BLaER1 (cell line): ENCODE data around the gene SRRM4.

Source experiments
- H3K27ac ChIP-seq: shearing (Covaris generic); formaldehyde crosslinking; 2 replicates; pipeline ENCODE4 v1.8.1; 2022
- H3K27me3 ChIP-seq: shearing (Covaris generic); formaldehyde crosslinking; 2 replicates; pipeline ENCODE4 v1.8.1; 2022
- H3K36me3 ChIP-seq: shearing (Covaris generic); formaldehyde crosslinking; 2 replicates; pipeline ENCODE4 v1.8.1; 2022
- H3K4me1 ChIP-seq: shearing (Covaris generic); formaldehyde crosslinking; 2 replicates; pipeline ENCODE4 v1.8.1; 2022
- H3K4me2 ChIP-seq: shearing (Covaris generic); formaldehyde crosslinking; 2 replicates; pipeline ENCODE4 v1.8.1; 2022
- H3K4me3 ChIP-seq: shearing (Covaris generic); formaldehyde crosslinking; 2 replicates; pipeline ENCODE4 v1.8.1; 2022
- H3K9ac ChIP-seq: shearing (Covaris generic); formaldehyde crosslinking; 2 replicates; pipeline ENCODE4 v1.8.1; 2022
- H3K9me3 ChIP-seq: shearing (Covaris generic); formaldehyde crosslinking; 2 replicates; pipeline ENCODE4 v1.8.1; 2022
- H4K20me1 ChIP-seq: shearing (Covaris generic); formaldehyde crosslinking; 2 replicates; pipeline ENCODE4 v1.8.1; 2022
- Cebpa-rat ChIP-seq: shearing (Covaris generic); IDR thresholded peaks from 2 replicates; pipeline ENCODE4 v1.8.1; 2022

The SRRM4 gene

DNA sequence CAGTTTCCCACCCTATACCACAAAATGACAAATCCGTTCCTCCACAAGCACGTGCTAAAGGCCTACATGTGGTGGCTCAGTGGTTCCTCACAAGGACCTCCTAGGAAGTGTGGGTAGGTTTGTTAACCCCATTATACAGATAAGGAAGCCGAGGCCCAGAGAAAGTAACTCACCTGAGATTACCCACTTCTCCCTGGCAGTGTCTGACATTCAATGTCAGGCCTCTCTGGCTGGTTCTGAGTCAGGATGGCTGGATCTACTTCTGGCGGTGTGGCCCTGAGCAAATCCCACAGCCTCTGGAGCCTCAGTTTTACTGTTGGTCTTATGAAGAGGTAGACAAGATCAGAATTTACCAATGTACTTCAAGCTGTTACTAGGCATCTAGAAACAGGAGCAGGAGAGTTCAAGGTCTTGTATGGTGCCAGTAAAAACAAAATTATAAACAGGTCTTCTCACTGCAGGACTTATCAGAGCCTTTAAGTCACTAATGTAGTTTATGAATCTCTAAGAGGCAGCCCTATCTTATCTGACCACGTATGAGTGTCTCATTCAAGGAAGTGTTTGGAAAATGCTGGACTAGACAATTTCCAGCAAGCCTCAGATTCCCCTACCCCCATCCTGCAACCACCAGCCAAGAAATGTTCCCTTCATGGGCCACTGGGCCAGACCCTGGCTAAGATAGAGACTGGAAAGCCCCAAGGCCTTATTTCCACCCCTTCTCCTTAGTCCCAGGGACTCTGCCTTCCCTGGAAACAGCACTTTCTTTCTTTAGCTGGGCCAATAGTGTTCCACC is 201.6 kb downstream of the SRRM4 start:
- Histone ChIP-seq H3K9me3 (no peaks in the 10 kb centered on the region), H3K9ac (no peak overlapping the region), H3K4me1 (peaks cover 12% of the 10 kb centered on the region), H3K36me3 (no peaks in the 10 kb centered on the region), H4K20me1 (no peaks in the 10 kb centered on the region), H3K4me3 (no peak overlapping the region), H3K27me3 (0 out of 2 replicates have a peak, but pooled peaks cover 3% of the 10 kb centered on the region), H3K4me2 (no peak overlapping the region), H3K27ac (no peak overlapping the region)
- no peak for TF ChIP-seq Cebpa-rat

DNA sequence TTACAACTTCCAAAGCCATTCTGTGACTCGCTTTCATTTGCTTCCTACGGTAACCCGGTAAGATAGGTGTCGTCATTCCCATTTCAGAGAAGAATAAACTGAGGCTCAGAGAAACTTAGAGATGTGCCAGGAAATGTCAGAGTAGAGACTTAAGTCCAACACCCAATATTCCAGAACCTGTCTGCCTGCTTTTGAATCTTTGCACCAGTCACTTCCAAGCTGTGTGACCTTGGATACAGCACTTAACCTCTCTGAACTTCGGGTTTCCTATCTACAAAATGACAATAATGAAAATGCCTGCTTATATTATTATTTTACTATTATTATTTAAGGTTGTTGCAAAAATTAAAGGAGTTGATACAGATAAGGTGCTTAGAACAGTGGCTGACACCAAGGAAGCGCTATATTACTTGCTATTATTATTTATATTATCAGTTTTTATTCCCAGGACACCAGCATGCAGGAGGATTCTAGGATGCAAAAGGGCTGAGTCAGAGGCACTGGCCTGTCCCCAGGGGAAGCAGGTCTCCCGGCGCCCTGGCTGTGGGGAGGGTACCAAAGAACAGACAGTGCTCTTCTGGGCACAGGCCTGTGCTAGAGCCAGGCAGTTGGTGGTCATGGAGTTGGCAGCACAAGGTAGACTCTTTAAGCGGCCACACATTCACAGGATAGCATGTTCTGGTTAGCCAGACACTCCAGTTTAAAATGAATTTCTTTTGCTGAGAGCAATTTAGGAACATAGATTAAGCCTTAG is 202.8 kb downstream of the SRRM4 start:
- H3K9me3 ChIP-seq: no peaks in the 10 kb centered on the region
- H3K4me1 ChIP-seq: peaks cover under 1% of the 10 kb centered on the region; the same call in 1 of the 2 replicates
- no peaks in the 10 kb centered on the region for H3K27me3 ChIP-seq
- H3K4me2 ChIP-seq: no peak overlapping the region
- no peaks in the 10 kb centered on the region for H3K36me3 ChIP-seq
- no peak overlapping the region for H3K27ac ChIP-seq
- H3K9ac ChIP-seq: no peak overlapping the region
- TF ChIP-seq Cebpa-rat: no peak
- H3K4me3 ChIP-seq: no peak overlapping the region
- no peaks in the 10 kb centered on the region for H4K20me1 ChIP-seq

DNA sequence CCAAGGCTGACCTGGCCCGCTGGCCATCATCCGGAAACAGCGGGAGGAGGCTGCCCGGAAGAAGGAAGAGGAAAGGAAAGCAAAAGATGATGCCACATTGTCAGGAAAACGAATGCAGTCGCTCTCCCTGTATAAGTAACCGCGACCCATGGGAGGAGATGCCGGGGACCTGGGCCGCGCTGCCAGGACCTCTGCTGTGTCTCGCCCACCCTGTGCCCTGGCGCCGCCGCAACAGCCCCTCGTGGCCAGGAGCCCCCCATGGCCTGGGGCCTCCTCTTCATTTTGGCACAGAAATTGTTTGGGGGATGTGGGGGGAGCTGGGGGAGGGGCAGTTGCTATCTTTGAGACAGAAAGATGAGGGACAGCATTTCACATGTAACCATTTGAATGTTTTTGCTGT is 213.9 kb downstream of the SRRM4 start:
- no peak overlapping the region for H3K27ac ChIP-seq
- H3K36me3 ChIP-seq: no peaks in the 10 kb centered on the region
- H3K9ac ChIP-seq: no peak overlapping the region
- no peak overlapping the region for H3K4me3 ChIP-seq
- no peaks in the 10 kb centered on the region for H3K4me1 ChIP-seq
- no peak for TF ChIP-seq Cebpa-rat
- H3K27me3 ChIP-seq: no peaks in the 10 kb centered on the region
- H3K4me2 ChIP-seq: no peak overlapping the region
- H4K20me1 ChIP-seq: no peaks in the 10 kb centered on the region
- H3K9me3 ChIP-seq: peaks cover 10% of the 10 kb centered on the region

DNA sequence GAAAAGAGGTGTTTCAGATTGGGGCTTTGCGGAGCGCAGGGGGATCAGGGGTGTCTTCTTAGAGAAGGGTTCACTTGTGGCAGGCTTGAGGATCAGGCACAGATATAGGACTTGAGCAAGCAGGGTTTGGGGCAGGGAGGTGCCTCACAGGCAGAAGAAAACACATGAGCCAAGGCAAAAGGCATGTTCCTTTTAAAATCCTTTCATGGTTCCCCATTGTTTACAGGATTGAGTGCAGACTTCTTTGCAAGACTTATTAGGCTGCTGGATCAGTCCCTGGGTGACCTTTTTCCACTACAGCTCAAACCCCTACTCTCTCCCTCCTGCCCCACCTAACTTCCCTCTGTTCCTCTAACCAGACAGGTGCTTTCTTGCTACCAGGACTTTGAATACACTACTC is 217.1 kb downstream of the SRRM4 start:
- Histone ChIP-seq H3K4me2 (no peak overlapping the region), H3K4me1 (no peaks in the 10 kb centered on the region), H3K9me3 (no peaks in the 10 kb centered on the region), H3K9ac (no peak overlapping the region), H3K4me3 (no peak overlapping the region), H3K27me3 (no peaks in the 10 kb centered on the region), H3K36me3 (no peaks in the 10 kb centered on the region), H3K27ac (no peak overlapping the region), H4K20me1 (no peaks in the 10 kb centered on the region)
- no peak for TF ChIP-seq Cebpa-rat

- no peak for TF ChIP-seq Cebpa-rat
- Histone ChIP-seq H3K9me3 (no peaks in the 10 kb centered on the region), H3K27ac (no peak overlapping the region), H3K4me1 (no peaks in the 10 kb centered on the region), H3K4me2 (no peak overlapping the region), H3K36me3 (no peaks in the 10 kb centered on the region), H3K27me3 (no peaks in the 10 kb centered on the region), H4K20me1 (no peaks in the 10 kb centered on the region), H3K9ac (no peak overlapping the region), H3K4me3 (no peak overlapping the region)
These were observed 219.3 kb downstream of the SRRM4 start for GRCh38 chr12:119200601-119201000.

DNA sequence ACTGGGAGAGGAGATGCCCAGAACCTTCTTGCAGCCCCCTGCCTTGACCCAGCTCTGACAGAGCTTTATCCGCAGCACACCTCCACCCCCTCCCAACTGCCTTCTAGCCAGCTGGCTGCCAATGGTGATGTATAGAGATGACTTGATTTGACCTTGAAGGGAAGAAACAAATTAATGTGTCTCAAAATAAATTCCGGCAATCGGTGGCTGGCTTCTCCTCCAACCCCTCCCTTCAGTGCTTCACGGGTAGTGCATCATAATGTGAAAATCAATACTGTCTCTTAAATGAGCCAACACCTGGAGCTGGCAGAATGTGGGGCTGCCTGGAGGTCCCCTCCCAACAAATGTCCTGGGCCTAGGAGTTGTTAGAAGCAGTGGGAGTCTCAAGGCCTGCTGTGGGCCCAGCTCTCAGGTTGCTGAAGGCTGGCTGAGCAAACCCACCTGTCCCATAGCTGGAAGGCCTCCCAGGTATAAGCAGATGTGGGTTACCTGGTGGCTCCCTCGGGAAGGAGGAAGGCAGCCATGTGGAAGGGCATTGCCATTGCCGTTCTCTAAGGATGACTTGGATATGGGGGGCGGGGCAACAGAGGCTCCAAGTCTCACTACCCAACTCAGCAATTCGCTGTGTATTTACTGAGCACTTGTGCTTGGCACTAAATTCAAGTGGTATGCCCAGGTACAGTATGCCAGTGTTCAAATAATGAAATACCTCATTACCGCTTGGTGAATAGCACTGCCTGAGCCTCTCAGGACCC is 220.6 kb downstream of the SRRM4 start:
- Histone ChIP-seq H3K4me1 (no peaks in the 10 kb centered on the region), H3K9ac (no peak overlapping the region), H3K27ac (no peak overlapping the region), H3K36me3 (no peaks in the 10 kb centered on the region), H3K4me3 (no peak overlapping the region), H3K27me3 (no peaks in the 10 kb centered on the region), H4K20me1 (no peaks in the 10 kb centered on the region), H3K9me3 (no peaks in the 10 kb centered on the region), H3K4me2 (no peak overlapping the region)
- no peak for TF ChIP-seq Cebpa-rat

DNA sequence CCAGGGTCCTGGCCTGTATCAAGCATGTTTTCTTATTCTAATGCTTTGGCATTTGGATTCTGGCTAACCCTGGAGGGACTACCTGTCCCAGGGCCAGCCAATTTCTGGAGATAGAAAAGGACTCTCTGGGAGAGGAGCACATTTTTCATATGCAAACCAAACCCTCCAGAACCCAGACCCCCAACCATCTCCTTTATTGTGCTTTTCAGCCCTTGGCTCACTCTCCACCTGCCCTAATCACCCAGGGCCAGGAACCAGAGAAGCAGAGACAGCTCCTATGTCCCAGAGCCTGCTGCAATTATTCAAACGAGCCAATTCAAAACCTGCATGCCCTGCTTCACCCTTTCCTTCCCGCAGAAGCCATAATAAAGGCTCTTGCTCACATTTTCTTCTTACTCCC is 221.2 kb downstream of the SRRM4 start:
- Histone ChIP-seq H3K36me3 (no peaks in the 10 kb centered on the region), H3K4me2 (no peak overlapping the region), H3K9ac (no peak overlapping the region), H3K4me3 (no peak overlapping the region), H4K20me1 (no peaks in the 10 kb centered on the region), H3K4me1 (no peaks in the 10 kb centered on the region), H3K27ac (no peak overlapping the region), H3K27me3 (no peaks in the 10 kb centered on the region), H3K9me3 (no peaks in the 10 kb centered on the region)
- no peak for TF ChIP-seq Cebpa-rat

DNA sequence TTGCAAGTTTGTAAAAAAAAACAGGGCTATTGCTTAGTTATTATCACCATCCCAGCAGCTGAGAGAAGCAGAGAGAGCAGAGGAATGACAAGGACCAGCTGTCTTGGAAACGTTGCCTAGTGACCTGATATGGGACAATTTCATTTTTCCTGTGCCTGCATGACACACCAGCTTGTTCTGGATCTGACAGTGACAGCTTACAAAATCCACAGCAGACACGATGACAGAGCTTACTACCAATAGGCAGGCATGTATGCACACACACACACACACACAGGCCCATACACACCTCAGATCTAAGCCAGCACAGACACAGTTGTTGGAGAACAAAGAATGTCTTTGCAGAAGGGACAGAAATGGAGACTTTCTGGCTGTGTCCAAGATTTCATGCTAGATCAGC is 222.8 kb downstream of the SRRM4 start:
- Histone ChIP-seq H3K9ac (no peak overlapping the region), H3K27ac (no peak overlapping the region), H4K20me1 (no peaks in the 10 kb centered on the region), H3K4me1 (no peaks in the 10 kb centered on the region), H3K4me2 (no peak overlapping the region), H3K9me3 (no peaks in the 10 kb centered on the region), H3K4me3 (no peak overlapping the region), H3K27me3 (no peaks in the 10 kb centered on the region), H3K36me3 (no peaks in the 10 kb centered on the region)
- no peak for TF ChIP-seq Cebpa-rat

DNA sequence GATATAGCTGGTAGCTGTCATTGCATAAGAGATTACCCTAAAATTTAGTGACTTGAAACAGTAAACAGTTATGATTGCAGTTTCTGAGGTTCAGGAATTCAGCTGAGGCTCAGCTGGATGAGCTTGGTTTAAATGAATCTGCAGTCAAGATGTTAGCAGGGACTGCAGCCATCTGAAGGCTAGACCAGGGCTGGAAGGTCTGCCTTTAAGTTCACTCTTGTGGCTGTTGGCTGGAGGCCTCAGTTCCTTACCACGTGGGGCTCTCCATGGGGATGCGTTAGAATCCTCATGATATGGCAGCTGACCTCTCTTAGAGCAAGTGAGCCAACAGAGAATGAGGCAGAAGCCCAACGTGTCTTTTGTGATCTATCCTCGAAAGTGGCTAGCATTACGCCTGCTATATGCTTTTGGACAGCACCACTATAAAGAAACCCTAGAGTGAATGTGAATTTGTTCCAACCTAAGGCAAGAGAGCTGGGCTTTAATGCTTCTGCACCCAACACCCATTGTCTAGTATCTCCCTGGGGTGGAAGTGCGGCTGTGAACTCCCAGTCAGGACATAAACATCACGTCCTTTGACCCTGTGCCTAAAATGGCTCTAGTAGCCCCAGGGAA is 223.4 kb downstream of the SRRM4 start:
- no peak overlapping the region for H3K27ac ChIP-seq
- no peak overlapping the region for H3K9ac ChIP-seq
- no peaks in the 10 kb centered on the region for H3K27me3 ChIP-seq
- TF ChIP-seq Cebpa-rat: no peak
- no peak overlapping the region for H3K4me3 ChIP-seq
- no peak overlapping the region for H3K4me2 ChIP-seq
- H4K20me1 ChIP-seq: no peaks in the 10 kb centered on the region
- H3K36me3 ChIP-seq: no peaks in the 10 kb centered on the region
- no peaks in the 10 kb centered on the region for H3K4me1 ChIP-seq
- H3K9me3 ChIP-seq: no peaks in the 10 kb centered on the region
